A549 treated with AZD2906 at 1 μM for 4 hours (cell line): ENCODE data around the gene AQP2. TPM values are rescaled to one million over a fixed set of nuclear protein-coding genes. Genes with fewer than 3 reads are reported as not detected.

Source experiments
- total RNA-seq: library from RNA; stranded (reverse); fragments of 200-300 nt; extraction: Qiagen RNA extraction; gene quantifications from 5 replicates; pipeline ENCODE4 v1.2.3, GENCODE V29; 2022

AQP2 gene
- total RNA-seq: not detected in 5 replicates

GRCh38 chr12:49950273-49951251 is at the start of gene AQP2:
TSS of gene AQP2 (plus strand) at chr12:49950737. CDS start at chr12:49950831, 94 bp downstream.

GRCh38 chr12:49903700-49904423 is 46.7 kb upstream of the AQP2 start, which contains the start of gene FAIM2:
TSS of gene FAIM2 (minus strand) at chr12:49903900. CDS start at chr12:49903792, 108 bp downstream.

GRCh38 chr12:49961111-49961922 is 10.8 kb downstream of the AQP2 start, which contains the start of gene AQP5:
TSS of gene AQP5 (plus strand) at chr12:49961872. CDS start at chr12:49962018, 146 bp downstream.

GRCh38 chr12:49972641-49973360 is 22.3 kb downstream of the AQP2 start, which contains the start of gene AQP6:
TSS of gene AQP6 (plus strand) at chr12:49972947. CDS start at chr12:49973174, 227 bp downstream.

Other genes with a start within 250 kb of the AQP2 start
- gene FMNL3, start 243.3 kb upstream of the AQP2 start, total RNA-seq: 1.3 to 2.4 TPM (median 1.9 TPM) in 5 replicates
- 440 to 491 TPM (median 480 TPM) in 5 replicates for gene TMBIM6, start 209.2 kb upstream of the AQP2 start, total RNA-seq
- gene NCKAP5L, start 122.3 kb upstream of the AQP2 start, total RNA-seq: 8.2 to 10.1 TPM (median 9.5 TPM) in 5 replicates
- gene BCDIN3D, start 107.6 kb upstream of the AQP2 start, total RNA-seq: 4.1 to 4.5 TPM (median 4.1 TPM) in 5 replicates
- gene FAIM2, start 46.8 kb upstream of the AQP2 start, total RNA-seq: 0.01 to 0.13 TPM (median 0.03 TPM) in 3 of 5 replicates, not detected in the others
- gene AQP5, start 11.1 kb downstream of the AQP2 start, total RNA-seq: not detected in 5 replicates
- not detected in 5 replicates for gene AQP6, start 22.2 kb downstream of the AQP2 start, total RNA-seq
- 70.1 to 96.3 TPM (median 77.2 TPM) in 5 replicates for gene RACGAP1, start 74.8 kb downstream of the AQP2 start, total RNA-seq
- 4.3 to 6.1 TPM (median 5.0 TPM) in 5 replicates for gene ASIC1, start 106.9 kb downstream of the AQP2 start, total RNA-seq
- gene SMARCD1, start 134.6 kb downstream of the AQP2 start, total RNA-seq: 63.8 to 78.3 TPM (median 65.4 TPM) in 5 replicates
- 0.09 to 0.32 TPM (median 0.14 TPM) in 5 replicates for gene GPD1, start 153.3 kb downstream of the AQP2 start, total RNA-seq
- 66.0 to 81.1 TPM (median 71.3 TPM) in 5 replicates for gene COX14, start 161.5 kb downstream of the AQP2 start, total RNA-seq
- 26.4 to 28.7 TPM (median 26.8 TPM) in 5 replicates for gene CERS5, start 216.6 kb downstream of the AQP2 start, total RNA-seq